Left ventricle myocardium inferior (tissue), 1 donor: ENCODE data around the gene MTMR8. TPM values are rescaled to one million over a fixed set of nuclear protein-coding genes. Genes with fewer than 3 reads are reported as not detected.

Experiments used
- DNase-seq: peaks from one replicate; pipeline ENCODE4 v3.0.0-alpha.2; 2020
- H3K27ac ChIP-seq: fragments of 200-600 bp; replicated peaks from 2 replicates; pipeline ENCODE4 v1.8.0; 2021
- H3K27me3 ChIP-seq: fragments of 200-600 bp; 2 replicates; pipeline ENCODE4 v1.8.0; 2021; ENCODE audit warnings: low read depth
- H3K36me3 ChIP-seq: fragments of 200-600 bp; 2 replicates; pipeline ENCODE4 v1.8.0; 2021
- H3K4me1 ChIP-seq: fragments of 200-600 bp; 2 replicates; pipeline ENCODE4 v1.8.0; 2021
- H3K4me3 ChIP-seq: fragments of 200-600 bp; 2 replicates; pipeline ENCODE4 v1.8.0; 2021; ENCODE audit warnings: mild to moderate bottlenecking, moderate library complexity
- H3K9me3 ChIP-seq: fragments of 200-600 bp; replicated peaks from 2 replicates; pipeline ENCODE4 v1.8.0; 2021
- CTCF ChIP-seq: fragments of 200-600 bp; IDR thresholded peaks from 2 replicates; pipeline ENCODE4 v1.8.0; 2021; ENCODE audit warnings: antibody characterized with exemption, mild to moderate bottlenecking, borderline replicate concordance
- intact Hi-C: fragments of 100-400 bp; cut with micrococcal nuclease; formaldehyde crosslinking; loops from one replicate; pipeline ENCODE4 v1.11.0; 2022
- total RNA-seq: library from RNA; stranded (reverse); fragmentation: NEBNext Ultra II Directional; extraction: Animal tissue kit (Norgen Biotek cat#: 25700); gene quantifications from one replicate; pipeline ENCODE4 v1.2.1, GENCODE V29; 2021
- donor health status: DM: no; HTN: yes; CAD: no; lungs with severe emphysema.

Gene MTMR8
- total RNA-seq, 1 donor from 2014 or later: 0.44 TPM

GRCh38 chrX:64229154-64229553 lies 166.1 kb downstream of the MTMR8 start:
- no peaks in the 10 kb centered on the region for H3K4me1 ChIP-seq
- TF ChIP-seq CTCF: peak; percentile 19
- DNase-seq: no peak
- no peak overlapping the region for H3K27ac ChIP-seq
- intact Hi-C loops: no loop called here
- no peak overlapping the region for H3K4me3 ChIP-seq
- H3K36me3 ChIP-seq: no peaks in the 10 kb centered on the region
- H3K9me3 ChIP-seq: no peaks in the 10 kb centered on the region
- no peaks in the 10 kb centered on the region for H3K27me3 ChIP-seq

Other genes starting within 250 kb of the MTMR8 start
- gene AMER1, start 189.7 kb downstream of the MTMR8 start, total RNA-seq: 5.6 TPM
- 4.3 TPM for gene ASB12, start 164.8 kb downstream of the MTMR8 start, total RNA-seq